ENCODE data around the gene PAK4.

GRCh38 chr19:39077323-39077722 is 48.3 kb upstream of the PAK4 start:
- TF ChIP-seq, protein P1, sequence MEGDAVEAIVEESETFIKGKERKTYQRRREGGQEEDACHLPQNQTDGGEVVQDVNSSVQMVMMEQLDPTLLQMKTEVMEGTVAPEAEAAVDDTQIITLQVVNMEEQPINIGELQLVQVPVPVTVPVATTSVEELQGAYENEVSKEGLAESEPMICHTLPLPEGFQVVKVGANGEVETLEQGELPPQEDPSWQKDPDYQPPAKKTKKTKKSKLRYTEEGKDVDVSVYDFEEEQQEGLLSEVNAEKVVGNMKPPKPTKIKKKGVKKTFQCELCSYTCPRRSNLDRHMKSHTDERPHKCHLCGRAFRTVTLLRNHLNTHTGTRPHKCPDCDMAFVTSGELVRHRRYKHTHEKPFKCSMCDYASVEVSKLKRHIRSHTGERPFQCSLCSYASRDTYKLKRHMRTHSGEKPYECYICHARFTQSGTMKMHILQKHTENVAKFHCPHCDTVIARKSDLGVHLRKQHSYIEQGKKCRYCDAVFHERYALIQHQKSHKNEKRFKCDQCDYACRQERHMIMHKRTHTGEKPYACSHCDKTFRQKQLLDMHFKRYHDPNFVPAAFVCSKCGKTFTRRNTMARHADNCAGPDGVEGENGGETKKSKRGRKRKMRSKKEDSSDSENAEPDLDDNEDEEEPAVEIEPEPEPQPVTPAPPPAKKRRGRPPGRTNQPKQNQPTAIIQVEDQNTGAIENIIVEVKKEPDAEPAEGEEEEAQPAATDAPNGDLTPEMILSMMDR (IDR thresholded peaks at IDR 0.05) = no peak
- no peak for TF ChIP-seq EP300 (IDR thresholded peaks at IDR 0.05)

Measured in gastroesophageal sphincter (tissue), 3 donors.